ENCODE measurements around the gene ATXN7L3B.
A peak's percentile ranks its signal among the peaks of the same experiment; 100 is the strongest.
"Not testable (repeated sequence)": the region's sequence is repeated elsewhere in the genome, so short reads cannot be mapped to it uniquely, and the experiment has no call there.

The ATXN7L3B gene

GRCh38 chr12:74537707-74538385 lies at the start of gene ATXN7L3B:
ATXN7L3B (plus strand) TSS chr12:74537835; CDS start chr12:74538113, 278 bp downstream.
- peak; percentile 91 for DNase-seq (ENCODE audit: low read depth)

- no peak for DNase-seq (ENCODE audit: low read depth)
Measured at GRCh38 chr12:74488134-74488533, 49.5 kb upstream of the ATXN7L3B start.

GRCh38 chr12:74489543-74489942 lies 48.1 kb upstream of the ATXN7L3B start:
- DNase-seq (ENCODE audit: low read depth), result no peak

- no peak for DNase-seq (ENCODE audit: low read depth)
Measured at GRCh38 chr12:74490390-74491064, 47.1 kb upstream of the ATXN7L3B start.

- no peak for DNase-seq (ENCODE audit: low read depth)
Measured at GRCh38 chr12:74491374-74491773, 46.3 kb upstream of the ATXN7L3B start.

- no peak for DNase-seq (ENCODE audit: low read depth)
Measured at GRCh38 chr12:74499192-74499591, 38.4 kb upstream of the ATXN7L3B start.

- DNase-seq (ENCODE audit: low read depth), result not testable (repeated sequence)
Measured at GRCh38 chr12:74508873-74509657, 28.6 kb upstream of the ATXN7L3B start.

GRCh38 chr12:74509886-74510285 lies 27.7 kb upstream of the ATXN7L3B start:
- no peak for DNase-seq (ENCODE audit: low read depth)

- DNase-seq (ENCODE audit: low read depth), result no peak
Measured at GRCh38 chr12:74514098-74514872, 23.4 kb upstream of the ATXN7L3B start.

GRCh38 chr12:74515849-74516248 lies 21.8 kb upstream of the ATXN7L3B start:
- DNase-seq (ENCODE audit: low read depth), result no peak

GRCh38 chr12:74526535-74526934 lies 11.1 kb upstream of the ATXN7L3B start:
- no peak for DNase-seq (ENCODE audit: low read depth)

GRCh38 chr12:74527491-74527890 lies 10.1 kb upstream of the ATXN7L3B start:
- DNase-seq (ENCODE audit: low read depth), result no peak

- DNase-seq (ENCODE audit: low read depth), result no peak
Measured at GRCh38 chr12:74530676-74531075, 7.0 kb upstream of the ATXN7L3B start.

GRCh38 chr12:74535536-74535935 lies 2.1 kb upstream of the ATXN7L3B start:
- no peak for DNase-seq (ENCODE audit: low read depth)

GRCh38 chr12:74537126-74537706 lies 419 bp upstream of the ATXN7L3B start:
- no peak for DNase-seq (ENCODE audit: low read depth)

GRCh38 chr12:74538491-74539258 lies 1.0 kb downstream of the ATXN7L3B start:
- DNase-seq (ENCODE audit: low read depth), result no peak

- DNase-seq (ENCODE audit: low read depth), result no peak
Measured at GRCh38 chr12:74539261-74539660, 1.6 kb downstream of the ATXN7L3B start.

GRCh38 chr12:74539765-74540526 lies 2.3 kb downstream of the ATXN7L3B start:
- no peak for DNase-seq (ENCODE audit: low read depth)

- DNase-seq (ENCODE audit: low read depth), result no peak
Measured at GRCh38 chr12:74541074-74541473, 3.4 kb downstream of the ATXN7L3B start.

GRCh38 chr12:74547249-74547648 lies 9.6 kb downstream of the ATXN7L3B start:
- DNase-seq (ENCODE audit: low read depth), result no peak
